K562 (cell line): ENCODE results near the gene AMOT.

Experiments used
- ELF1 ChIP-seq: fragments of 200-800 bp; sonication (Bioruptor generic); IDR thresholded peaks from 2 replicates; pipeline ENCODE4 v1.6.1; 2016; ENCODE audit warnings: missing genetic modification characterization, missing compliant biosample characterization
- FOS ChIP-seq: IDR thresholded peaks from 3 replicates; pipeline ENCODE4 v1.6.1; 2011; ENCODE audit not compliant: insufficient read length; ENCODE audit errors: extremely low read depth
- JUND ChIP-seq, 2 experiments: IDR thresholded peaks; 2 replicates in 1 of 2; 3 replicates in 1 of 2; pipeline ENCODE4 v1.6.1; 2011; ENCODE audit warnings: borderline replicate concordance in 2 of 2, low read depth in 2 of 2, low read length in 2 of 2, improper control_type of control experiment in 1 of 2, missing biosample characterization in 1 of 2, missing genetic modification characterization in 1 of 2, missing genetic modification reagents in 1 of 2
- MTA2 ChIP-seq: fragments of 450-650 bp; IDR thresholded peaks from 2 replicates; pipeline ENCODE4 v1.6.1; 2016; ENCODE audit warnings: low read depth
- XRCC5 ChIP-seq: fragments of 200-400 bp; formaldehyde crosslinking; IDR thresholded peaks from 2 replicates; pipeline ENCODE4 v1.6.1; 2017; ENCODE audit warnings: low read depth, mild to moderate bottlenecking, low read length
- ZNF507 ChIP-seq: conservative IDR thresholded peaks from 2 replicates; pipeline ENCODE4 v1.6.1; 2017; ENCODE audit warnings: missing genetic modification characterization, missing compliant biosample characterization
- ZSCAN29 ChIP-seq: fragments of 450-650 bp; IDR thresholded peaks from 2 replicates; pipeline ENCODE4 v1.6.1; 2017
- TF ChIP-seq, protein P1 (sequence below): fragments of 200-800 bp; sonication (Bioruptor generic); IDR thresholded peaks from 2 replicates; pipeline ENCODE4 v1.6.1; 2016; ENCODE audit warnings: missing genetic modification characterization, missing compliant biosample characterization
- TF ChIP-seq, protein P2 (sequence below): fragments of 250-450 bp; sonication (Bioruptor Pico); IDR thresholded peaks from 2 replicates; pipeline ENCODE4 v1.5.0; 2020; ENCODE audit warnings: mild to moderate bottlenecking

DNA sequence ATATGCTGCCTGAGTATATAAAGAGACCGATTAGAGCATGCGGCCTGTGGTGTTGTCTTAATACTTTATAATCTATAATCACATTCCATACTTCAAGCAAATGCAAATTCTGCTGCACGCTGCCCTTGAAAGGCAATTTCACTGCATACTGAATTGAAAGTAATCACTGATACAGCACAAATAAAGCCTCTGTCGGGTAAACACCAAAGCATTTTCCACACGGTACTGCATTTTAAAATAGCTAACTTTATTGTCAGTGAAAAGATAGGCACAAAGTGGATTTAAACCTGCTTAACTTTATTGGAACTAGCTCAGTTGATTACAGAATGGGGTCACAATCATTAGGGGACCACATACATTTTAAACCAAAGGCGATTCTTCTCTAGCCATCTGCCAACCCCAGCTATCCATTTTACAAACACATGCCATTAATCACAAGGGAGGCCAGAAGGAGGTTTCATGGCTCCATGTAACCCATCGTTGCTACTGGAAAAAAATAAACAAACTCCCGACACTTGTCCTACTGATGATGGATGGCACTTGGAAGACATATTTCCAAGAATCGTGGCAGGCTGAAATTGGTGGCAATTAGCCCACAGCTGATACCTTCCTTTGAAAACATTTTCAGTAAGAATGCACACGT lies 65.9 kb downstream of the AMOT start:
- no peak for TF ChIP-seq ZSCAN29
- TF ChIP-seq ELF1 (tag) = no peak
- TF ChIP-seq, protein P1, sequence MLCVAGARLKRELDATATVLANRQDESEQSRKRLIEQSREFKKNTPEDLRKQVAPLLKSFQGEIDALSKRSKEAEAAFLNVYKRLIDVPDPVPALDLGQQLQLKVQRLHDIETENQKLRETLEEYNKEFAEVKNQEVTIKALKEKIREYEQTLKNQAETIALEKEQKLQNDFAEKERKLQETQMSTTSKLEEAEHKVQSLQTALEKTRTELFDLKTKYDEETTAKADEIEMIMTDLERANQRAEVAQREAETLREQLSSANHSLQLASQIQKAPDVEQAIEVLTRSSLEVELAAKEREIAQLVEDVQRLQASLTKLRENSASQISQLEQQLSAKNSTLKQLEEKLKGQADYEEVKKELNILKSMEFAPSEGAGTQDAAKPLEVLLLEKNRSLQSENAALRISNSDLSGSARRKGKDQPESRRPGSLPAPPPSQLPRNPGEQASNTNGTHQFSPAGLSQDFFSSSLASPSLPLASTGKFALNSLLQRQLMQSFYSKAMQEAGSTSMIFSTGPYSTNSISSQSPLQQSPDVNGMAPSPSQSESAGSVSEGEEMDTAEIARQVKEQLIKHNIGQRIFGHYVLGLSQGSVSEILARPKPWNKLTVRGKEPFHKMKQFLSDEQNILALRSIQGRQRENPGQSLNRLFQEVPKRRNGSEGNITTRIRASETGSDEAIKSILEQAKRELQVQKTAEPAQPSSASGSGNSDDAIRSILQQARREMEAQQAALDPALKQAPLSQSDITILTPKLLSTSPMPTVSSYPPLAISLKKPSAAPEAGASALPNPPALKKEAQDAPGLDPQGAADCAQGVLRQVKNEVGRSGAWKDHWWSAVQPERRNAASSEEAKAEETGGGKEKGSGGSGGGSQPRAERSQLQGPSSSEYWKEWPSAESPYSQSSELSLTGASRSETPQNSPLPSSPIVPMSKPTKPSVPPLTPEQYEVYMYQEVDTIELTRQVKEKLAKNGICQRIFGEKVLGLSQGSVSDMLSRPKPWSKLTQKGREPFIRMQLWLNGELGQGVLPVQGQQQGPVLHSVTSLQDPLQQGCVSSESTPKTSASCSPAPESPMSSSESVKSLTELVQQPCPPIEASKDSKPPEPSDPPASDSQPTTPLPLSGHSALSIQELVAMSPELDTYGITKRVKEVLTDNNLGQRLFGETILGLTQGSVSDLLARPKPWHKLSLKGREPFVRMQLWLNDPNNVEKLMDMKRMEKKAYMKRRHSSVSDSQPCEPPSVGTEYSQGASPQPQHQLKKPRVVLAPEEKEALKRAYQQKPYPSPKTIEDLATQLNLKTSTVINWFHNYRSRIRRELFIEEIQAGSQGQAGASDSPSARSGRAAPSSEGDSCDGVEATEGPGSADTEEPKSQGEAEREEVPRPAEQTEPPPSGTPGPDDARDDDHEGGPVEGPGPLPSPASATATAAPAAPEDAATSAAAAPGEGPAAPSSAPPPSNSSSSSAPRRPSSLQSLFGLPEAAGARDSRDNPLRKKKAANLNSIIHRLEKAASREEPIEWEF (CRISPR knock-in tag) = no peak
- TF ChIP-seq, protein P2, sequence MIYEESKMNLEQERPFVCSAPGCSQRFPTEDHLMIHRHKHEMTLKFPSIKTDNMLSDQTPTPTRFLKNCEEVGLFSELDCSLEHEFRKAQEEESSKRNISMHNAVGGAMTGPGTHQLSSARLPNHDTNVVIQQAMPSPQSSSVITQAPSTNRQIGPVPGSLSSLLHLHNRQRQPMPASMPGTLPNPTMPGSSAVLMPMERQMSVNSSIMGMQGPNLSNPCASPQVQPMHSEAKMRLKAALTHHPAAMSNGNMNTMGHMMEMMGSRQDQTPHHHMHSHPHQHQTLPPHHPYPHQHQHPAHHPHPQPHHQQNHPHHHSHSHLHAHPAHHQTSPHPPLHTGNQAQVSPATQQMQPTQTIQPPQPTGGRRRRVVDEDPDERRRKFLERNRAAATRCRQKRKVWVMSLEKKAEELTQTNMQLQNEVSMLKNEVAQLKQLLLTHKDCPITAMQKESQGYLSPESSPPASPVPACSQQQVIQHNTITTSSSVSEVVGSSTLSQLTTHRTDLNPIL = no peak
- TF ChIP-seq JUND (IDR thresholded peaks at IDR 0.05; ENCODE audit: borderline replicate concordance, low read depth, low read length) = no peak
- TF ChIP-seq JUND (tag; IDR thresholded peaks at IDR 0.05; ENCODE audit: borderline replicate concordance, low read depth, low read length) = no peak
- TF ChIP-seq ZNF507 (tag) = no peak
- TF ChIP-seq MTA2 = no peak
- TF ChIP-seq FOS = no peak
- TF ChIP-seq XRCC5 = no peak
